Dedifferentiated amniotic fluid mesenchymal stem cell (primary cell): ENCODE data around the gene SEC22C.
"Not testable (repeated sequence)": the region's sequence is repeated elsewhere in the genome, so short reads cannot be mapped to it uniquely, and the experiment has no call there.

Experiments
- DNase-seq: peaks from one replicate; pipeline ENCODE4 v3.0.0-alpha.2; 2016; ENCODE audit errors: extremely low spot score

Gene SEC22C

GRCh38 chr3:42581400-42581708 is 413 bp downstream of the SEC22C start:
- DNase-seq: peak; percentile 14

GRCh38 chr3:42579346-42579745 is 2.4 kb downstream of the SEC22C start:
- DNase-seq: not testable (repeated sequence)

- no peak for DNase-seq
These were observed 3.7 kb downstream of the SEC22C start for GRCh38 chr3:42578054-42578453.

GRCh38 chr3:42575137-42575741 is 6.5 kb downstream of the SEC22C start:
- DNase-seq: no peak

- no peak for DNase-seq
These were observed 9.5 kb downstream of the SEC22C start for GRCh38 chr3:42572278-42572677.

- no peak for DNase-seq
These were observed 12.1 kb downstream of the SEC22C start for GRCh38 chr3:42569593-42570142.

GRCh38 chr3:42562047-42562907 is 19.5 kb downstream of the SEC22C start:
- no peak for DNase-seq

GRCh38 chr3:42557854-42558253 is 23.9 kb downstream of the SEC22C start:
- no peak for DNase-seq

GRCh38 chr3:42556817-42557216 is 24.9 kb downstream of the SEC22C start:
- DNase-seq: not testable (repeated sequence)

- no peak for DNase-seq
These were observed 25.6 kb downstream of the SEC22C start for GRCh38 chr3:42556089-42556632.

- no peak for DNase-seq
These were observed 28.9 kb downstream of the SEC22C start for GRCh38 chr3:42552830-42553229.

GRCh38 chr3:42550250-42550649 is 31.5 kb downstream of the SEC22C start:
- DNase-seq: no peak

GRCh38 chr3:42549131-42549530 is 32.6 kb downstream of the SEC22C start:
- no peak for DNase-seq

GRCh38 chr3:42547401-42547945 is 34.3 kb downstream of the SEC22C start:
- peak; percentile 18 for DNase-seq

- no peak for DNase-seq
These were observed 35.0 kb downstream of the SEC22C start for GRCh38 chr3:42546691-42547213.

- no peak for DNase-seq
These were observed 36.4 kb downstream of the SEC22C start for GRCh38 chr3:42545284-42545900.

GRCh38 chr3:42544492-42545283 is 37.1 kb downstream of the SEC22C start:
- DNase-seq: no peak

- DNase-seq: no peak
These were observed 40.7 kb downstream of the SEC22C start for GRCh38 chr3:42541079-42541478.

- DNase-seq: no peak
These were observed 41.7 kb downstream of the SEC22C start for GRCh38 chr3:42539871-42540714.

GRCh38 chr3:42537350-42537749 is 44.4 kb downstream of the SEC22C start:
- DNase-seq: no peak
